ENCODE measurements around the gene CCDC148.

CCDC148 gene

GRCh38 chr2:158143703-158144360 lies 312.7 kb downstream of the CCDC148 start:
- no peak for DNase-seq

GRCh38 chr2:158142568-158143332 lies 313.8 kb downstream of the CCDC148 start:
- no peak for DNase-seq

- no peak for DNase-seq
Observed at GRCh38 chr2:158142165-158142564, 314.4 kb downstream of the CCDC148 start.

GRCh38 chr2:158140201-158140600 lies 316.4 kb downstream of the CCDC148 start:
- DNase-seq, result no peak

- DNase-seq, result no peak
Observed at GRCh38 chr2:158138255-158138654, 318.3 kb downstream of the CCDC148 start.

GRCh38 chr2:158135096-158135495 lies 321.5 kb downstream of the CCDC148 start:
- DNase-seq, result no peak

DNA sequence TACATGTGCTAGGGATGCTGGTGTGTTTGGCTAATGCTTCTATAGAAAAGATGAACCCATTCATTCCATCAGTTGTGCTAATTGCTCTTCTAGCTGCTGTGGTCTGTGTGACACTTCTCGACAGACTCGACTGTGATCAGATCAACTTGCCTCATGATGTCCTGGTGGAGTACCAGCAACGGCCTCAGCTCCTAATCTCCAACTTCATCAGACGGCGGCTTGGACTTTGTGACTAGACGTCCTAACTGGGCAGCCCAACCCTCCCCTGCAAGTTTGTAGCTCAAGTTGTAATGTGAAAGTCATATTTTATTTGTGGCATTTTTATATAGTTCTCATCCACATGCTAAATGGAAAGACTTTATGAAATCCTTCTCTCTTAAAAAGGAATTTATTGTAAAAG lies 321.9 kb downstream of the CCDC148 start:
- DNase-seq, result no peak

GRCh38 chr2:158134055-158134454 lies 322.5 kb downstream of the CCDC148 start:
- DNase-seq, result no peak

DNA sequence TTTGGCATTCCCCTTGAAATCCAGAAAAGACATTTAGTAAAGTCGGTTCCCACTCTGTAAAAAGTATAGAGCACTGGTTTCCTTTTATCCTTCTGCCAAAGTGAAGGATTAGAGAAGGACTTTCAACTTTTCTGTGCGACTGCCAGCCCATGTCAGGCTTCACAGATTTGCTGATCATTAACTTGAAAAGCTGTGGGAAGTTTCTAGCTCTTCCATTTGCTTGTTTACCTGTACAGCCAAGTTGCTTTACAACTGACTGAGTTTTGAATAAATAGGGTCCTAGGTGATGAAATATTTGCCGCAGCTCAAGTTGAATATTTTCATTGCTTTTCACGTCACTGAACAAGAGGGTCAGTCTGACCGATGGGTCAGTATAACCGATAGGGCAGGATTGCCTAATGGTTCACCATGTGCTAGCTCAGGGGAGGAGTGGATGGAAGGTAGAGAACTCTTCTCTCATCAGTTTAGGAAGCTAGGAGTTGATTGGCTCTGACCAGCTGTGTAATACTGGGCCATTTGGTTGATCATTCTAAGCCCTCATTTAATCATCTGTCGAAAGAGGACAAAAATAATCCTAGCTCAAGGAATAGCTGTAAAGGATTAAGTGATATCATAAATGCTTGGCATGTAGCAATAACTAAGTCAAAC lies 324.5 kb downstream of the CCDC148 start:
- DNase-seq, result no peak

DNA sequence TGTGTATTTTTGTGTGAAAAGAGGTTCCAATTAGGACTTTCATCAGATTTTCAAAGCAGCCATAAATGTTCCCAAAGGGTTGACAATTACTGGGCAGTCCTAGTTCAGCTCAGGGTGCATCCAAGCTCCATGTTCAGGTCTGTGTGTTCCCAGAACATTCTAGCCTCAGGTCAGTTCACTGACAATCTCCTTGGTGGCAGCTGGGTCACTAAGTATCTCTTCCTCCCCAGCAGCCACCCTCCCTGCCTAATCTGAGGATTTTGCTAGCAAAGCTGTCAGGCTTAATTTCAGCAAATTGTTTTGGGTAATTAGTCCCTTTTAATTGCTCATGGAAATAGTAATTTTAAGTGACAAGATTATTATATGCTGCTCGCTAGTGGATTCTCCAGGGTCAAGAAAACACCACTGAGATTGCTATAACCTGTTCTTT lies 325.1 kb downstream of the CCDC148 start:
- DNase-seq, result no peak

DNA sequence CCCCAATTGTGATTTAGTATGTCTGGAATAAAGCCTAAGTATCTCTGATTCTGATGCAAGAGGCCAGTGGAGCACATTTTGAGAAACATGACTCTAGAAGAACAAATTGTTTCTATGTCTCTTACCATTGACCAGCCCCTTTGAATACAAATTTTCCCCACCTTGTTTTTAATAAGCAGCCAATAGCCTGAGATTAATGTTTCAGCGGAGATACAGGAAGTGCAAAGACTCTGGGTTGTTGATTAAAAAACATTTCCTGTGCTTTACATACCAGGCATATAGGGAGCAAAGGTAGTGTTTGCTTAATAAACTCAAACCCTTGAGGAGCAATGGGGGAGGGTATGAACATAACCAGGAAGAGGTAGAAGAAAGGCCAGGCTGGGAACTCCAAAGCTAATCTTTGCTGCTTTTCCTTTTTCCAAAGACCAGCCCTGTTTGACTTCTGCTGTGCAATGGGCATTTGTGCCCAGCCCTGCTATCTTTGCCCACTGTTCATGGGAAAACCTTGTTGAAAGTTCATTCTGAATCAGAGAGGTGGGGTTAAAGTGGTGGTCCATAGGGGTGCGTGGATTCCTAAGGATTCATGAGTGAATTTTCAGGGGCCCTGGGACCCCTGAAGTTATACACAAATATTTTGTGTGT lies 325.6 kb downstream of the CCDC148 start:
- no peak for DNase-seq

GRCh38 chr2:158129037-158129436 lies 327.5 kb downstream of the CCDC148 start:
- no peak for DNase-seq

GRCh38 chr2:158128168-158128973 lies 328.2 kb downstream of the CCDC148 start:
- no peak for DNase-seq

- no peak for DNase-seq
Observed at GRCh38 chr2:158127380-158127804, 329.2 kb downstream of the CCDC148 start.

- no peak for DNase-seq
Observed at GRCh38 chr2:158125756-158126498, 330.6 kb downstream of the CCDC148 start.

- DNase-seq, result no peak
Observed at GRCh38 chr2:158124896-158125295, 331.7 kb downstream of the CCDC148 start.

All from NCI-H1417 treated with DMSO at 0.1 percent for 48 hours (cell line).